ENCODE measurements around the gene IFNL4.

Gene IFNL4

GRCh38 chr19:39282021-39282420 is 33.4 kb upstream of the IFNL4 start:
- ATAC-seq, result no peak
- no peak for TF ChIP-seq SNAI2 (CRISPR knock-in tag; IDR thresholded peaks at IDR 0.05)
- TF ChIP-seq RARB (CRISPR knock-in tag; IDR thresholded peaks at IDR 0.05), result no peak
- no peak for TF ChIP-seq PATZ1 (CRISPR knock-in tag; IDR thresholded peaks at IDR 0.05; ENCODE audit: borderline replicate concordance)
- TF ChIP-seq TOX (CRISPR knock-in tag; IDR thresholded peaks at IDR 0.05; ENCODE audit: borderline replicate concordance), result no peak
- TF ChIP-seq ZFP30 (CRISPR knock-in tag; IDR thresholded peaks at IDR 0.05), result no peak
- no peak for TF ChIP-seq OSR1 (CRISPR knock-in tag; IDR thresholded peaks at IDR 0.05)
- TF ChIP-seq CSDC2 (CRISPR knock-in tag; IDR thresholded peaks at IDR 0.05), result no peak
- TF ChIP-seq ZNF70 (CRISPR knock-in tag; IDR thresholded peaks at IDR 0.05), result no peak
- TF ChIP-seq BACH2 (CRISPR knock-in tag; IDR thresholded peaks at IDR 0.05; ENCODE audit: borderline replicate concordance), result no peak
- no peak for TF ChIP-seq GLIS3 (CRISPR knock-in tag; IDR thresholded peaks at IDR 0.05)
- TF ChIP-seq ESRRG (CRISPR knock-in tag; IDR thresholded peaks at IDR 0.05), result no peak
- no peak for TF ChIP-seq CREB5 (CRISPR knock-in tag; IDR thresholded peaks at IDR 0.05; ENCODE audit: low read depth)
- TF ChIP-seq ZNF8 (CRISPR knock-in tag; IDR thresholded peaks at IDR 0.05), result no peak

GRCh38 chr19:39277598-39277997 is 28.9 kb upstream of the IFNL4 start:
- TF ChIP-seq ZNF565 (CRISPR knock-in tag; conservative IDR thresholded peaks at IDR 0.05; ENCODE audit: low read depth) (no peak), ZNF8 (CRISPR knock-in tag; IDR thresholded peaks at IDR 0.05) (no peak), ZFP3 (CRISPR knock-in tag; IDR thresholded peaks at IDR 0.05) (no peak), ARNTL (CRISPR knock-in tag; IDR thresholded peaks at IDR 0.05; ENCODE audit: borderline replicate concordance, low read depth) (no peak), CREB5 (CRISPR knock-in tag; IDR thresholded peaks at IDR 0.05; ENCODE audit: low read depth) (no peak), ISL1 (CRISPR knock-in tag; IDR thresholded peaks at IDR 0.05) (no peak), CSRNP3 (CRISPR knock-in tag; IDR thresholded peaks at IDR 0.05) (no peak), OSR1 (CRISPR knock-in tag; IDR thresholded peaks at IDR 0.05) (no peak)
- ATAC-seq, result no peak

- ATAC-seq, result no peak
- TF ChIP-seq TCF4 (CRISPR knock-in tag; IDR thresholded peaks at IDR 0.05; ENCODE audit: borderline replicate concordance), result no peak
- TF ChIP-seq RARB (CRISPR knock-in tag; IDR thresholded peaks at IDR 0.05), result no peak
- no peak for TF ChIP-seq ZNF70 (CRISPR knock-in tag; IDR thresholded peaks at IDR 0.05)
- no peak for TF ChIP-seq POU6F1 (CRISPR knock-in tag; IDR thresholded peaks at IDR 0.05; ENCODE audit: borderline replicate concordance, low read depth)
- no peak for TF ChIP-seq ZNF8 (CRISPR knock-in tag; IDR thresholded peaks at IDR 0.05)
- no peak for TF ChIP-seq PPARA (CRISPR knock-in tag; IDR thresholded peaks at IDR 0.05; ENCODE audit: borderline replicate concordance)
- TF ChIP-seq ZNF565 (CRISPR knock-in tag; conservative IDR thresholded peaks at IDR 0.05; ENCODE audit: low read depth), result no peak
- TF ChIP-seq ARNTL (CRISPR knock-in tag; IDR thresholded peaks at IDR 0.05; ENCODE audit: borderline replicate concordance, low read depth), result no peak
- no peak for TF ChIP-seq ZFP30 (CRISPR knock-in tag; IDR thresholded peaks at IDR 0.05)
- no peak for TF ChIP-seq SNAI2 (CRISPR knock-in tag; IDR thresholded peaks at IDR 0.05)
- TF ChIP-seq CSRNP3 (CRISPR knock-in tag; IDR thresholded peaks at IDR 0.05), result no peak
Observed at GRCh38 chr19:39276740-39277139, 28.1 kb upstream of the IFNL4 start.
